ENCODE measurements around the gene CLASP1.
"Not testable (repeated sequence)": the region's sequence is repeated elsewhere in the genome, so short reads cannot be mapped to it uniquely, and the experiment has no call there.

The CLASP1 gene

DNA sequence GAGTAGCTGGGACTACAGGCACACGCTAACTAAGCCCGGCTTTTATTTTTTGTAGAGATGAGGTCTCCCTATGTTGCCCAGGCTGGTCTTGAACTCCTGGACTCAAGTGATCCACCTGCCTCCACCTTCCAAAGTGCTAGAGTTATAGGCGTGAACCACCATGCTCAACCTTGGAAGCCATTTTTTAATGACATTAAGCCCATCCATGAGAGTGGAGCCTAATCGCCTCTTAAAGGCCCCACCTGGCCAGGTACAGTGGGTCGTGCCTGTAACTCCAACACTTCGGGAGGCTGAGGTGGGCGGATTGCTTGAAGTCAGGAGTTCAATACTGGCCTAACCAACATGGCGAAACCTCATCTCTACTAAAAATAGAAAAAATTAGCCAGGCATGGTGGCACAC, 322.6 kb downstream of the CLASP1 start:
- DNase-seq (ENCODE audit: low spot score) = no peak

DNA sequence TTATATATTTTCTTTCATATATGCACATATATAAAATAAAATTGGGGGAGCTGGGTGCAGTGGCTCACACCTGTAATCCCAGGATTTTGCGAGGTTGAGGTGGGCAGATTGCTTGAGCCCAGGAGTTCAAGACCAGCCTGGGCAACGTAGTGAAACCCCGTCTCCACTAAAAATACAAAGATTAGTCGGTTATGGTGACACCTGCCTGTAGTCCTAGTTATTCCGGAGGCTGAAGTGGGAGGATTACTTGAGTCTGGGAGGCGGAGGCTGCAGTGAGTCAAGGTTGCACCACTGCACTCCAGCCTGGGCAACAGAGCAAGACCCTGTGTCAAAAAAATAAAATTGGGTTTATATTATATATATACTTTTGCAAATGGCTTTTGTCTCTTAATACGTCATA, 324.7 kb downstream of the CLASP1 start:
- no peak for DNase-seq (ENCODE audit: low spot score)

DNA sequence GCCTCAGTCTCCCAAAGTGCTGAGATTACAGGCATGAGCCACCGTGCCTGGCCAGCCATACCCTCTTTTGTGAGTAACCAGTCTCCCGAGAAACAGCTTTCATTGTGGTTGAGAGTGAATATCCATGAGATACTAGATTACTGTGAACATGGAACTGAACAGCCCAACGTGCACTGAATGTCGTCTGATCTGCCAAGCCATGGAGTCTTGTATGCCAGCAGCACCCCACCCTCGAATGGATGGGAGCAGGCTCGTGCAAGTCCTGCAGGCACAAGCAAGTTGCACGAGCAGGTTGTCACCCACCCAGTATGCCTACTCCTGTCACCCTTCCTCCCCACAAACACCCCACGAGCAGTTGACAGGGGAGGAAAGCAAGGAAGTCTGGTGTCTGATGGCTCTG, 327.8 kb downstream of the CLASP1 start:
- no peak for DNase-seq (ENCODE audit: low spot score)

DNA sequence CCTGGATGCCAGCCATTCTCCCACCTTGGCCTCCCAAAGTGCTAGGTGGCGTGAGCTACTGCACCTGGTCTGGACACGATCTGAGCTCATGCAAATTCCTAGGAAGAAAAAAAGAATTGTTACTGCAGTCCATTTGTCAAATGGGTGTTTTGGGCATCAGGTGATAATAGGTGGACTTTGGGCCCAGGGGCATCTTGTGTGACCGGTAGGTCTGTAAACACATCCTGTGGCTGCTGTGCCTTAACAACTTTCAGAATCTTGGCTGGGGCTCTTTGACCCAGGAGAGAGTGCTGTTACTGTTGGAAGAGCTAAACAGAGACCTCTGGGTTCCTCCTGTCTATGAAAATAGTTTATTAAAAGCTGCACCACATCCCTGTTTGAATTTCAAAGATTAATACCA, 329.3 kb downstream of the CLASP1 start:
- no peak for DNase-seq (ENCODE audit: low spot score)

DNA sequence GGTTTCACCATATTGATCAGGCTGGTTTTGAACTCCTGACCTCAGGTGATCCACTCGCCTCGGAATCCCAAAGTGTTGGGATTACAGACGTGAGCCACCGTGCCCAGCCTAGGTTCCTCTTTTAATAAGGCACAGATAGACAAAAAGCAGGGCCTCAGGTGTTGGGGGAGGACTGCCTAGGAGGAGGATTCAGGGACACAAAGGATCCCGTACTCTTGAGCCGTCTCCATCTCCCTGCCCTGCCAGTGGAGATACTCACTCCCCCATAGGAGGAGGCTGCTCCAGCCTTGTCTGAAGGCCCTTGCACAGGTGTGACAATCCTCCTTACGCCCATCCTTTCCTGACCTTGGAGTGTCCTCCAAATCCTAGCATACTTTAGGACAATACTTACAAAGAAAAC, 332.3 kb downstream of the CLASP1 start:
- DNase-seq (ENCODE audit: low spot score) = no peak

DNA sequence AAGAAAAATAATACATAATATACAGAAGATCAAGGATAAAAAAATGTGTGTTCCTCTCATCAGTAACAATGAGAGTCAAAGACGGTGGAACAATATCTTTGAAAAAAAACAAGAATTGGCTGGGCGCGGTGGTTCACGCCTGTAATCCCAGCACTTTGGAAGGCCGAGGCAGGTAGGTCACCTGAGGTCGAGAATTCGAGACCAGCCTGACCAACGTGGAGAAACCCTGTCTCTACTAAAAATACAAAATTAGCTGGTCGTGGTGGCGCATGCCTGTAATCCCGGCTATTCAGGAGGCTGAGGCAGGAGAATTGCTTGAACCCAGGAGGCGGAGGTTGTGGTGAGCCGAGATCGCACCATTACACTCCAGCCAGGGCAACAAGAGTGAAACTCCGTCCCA, 335.6 kb downstream of the CLASP1 start:
- DNase-seq (ENCODE audit: low spot score) = not testable (repeated sequence)

DNA sequence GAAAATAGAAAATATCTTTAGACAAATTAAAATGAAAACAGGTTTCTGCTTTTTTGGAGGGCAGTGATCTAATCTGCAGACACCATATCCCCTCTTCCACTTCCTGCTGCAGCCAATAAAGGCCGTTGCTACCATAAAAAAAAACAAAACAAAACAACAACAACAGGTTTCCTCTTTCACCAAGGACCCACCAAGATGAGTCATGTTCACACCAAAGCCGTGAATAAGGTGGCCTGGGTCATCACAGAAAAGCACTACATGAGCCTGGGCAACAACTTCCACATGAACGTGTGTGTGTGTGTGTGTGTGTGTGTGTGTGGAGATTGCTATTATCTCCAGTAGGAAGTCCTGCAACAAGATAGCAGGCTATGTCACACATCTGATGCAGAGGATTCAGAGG, 339.5 kb downstream of the CLASP1 start:
- no peak for DNase-seq (ENCODE audit: low spot score)

DNA sequence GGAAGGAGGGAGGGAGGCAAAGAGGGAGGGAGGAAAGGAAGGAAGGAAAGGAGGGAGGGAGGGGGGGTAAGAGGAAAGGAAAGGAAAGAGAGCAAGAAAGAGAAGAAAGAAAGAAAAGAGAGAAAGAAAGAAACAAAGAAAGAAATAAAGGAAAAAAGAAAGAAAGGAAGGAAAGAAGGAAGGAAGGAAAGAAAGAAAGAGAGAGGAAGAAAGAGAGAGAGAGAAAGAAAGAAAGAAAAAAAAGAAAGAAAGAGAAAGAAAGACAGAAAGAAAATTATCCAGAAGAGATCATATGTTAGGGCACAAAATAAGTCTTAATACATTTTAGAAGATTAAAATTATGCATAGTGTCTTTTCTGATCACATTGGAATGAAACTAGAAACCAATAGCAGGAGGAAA, 339.9 kb downstream of the CLASP1 start:
- no peak for DNase-seq (ENCODE audit: low spot score)

DNA sequence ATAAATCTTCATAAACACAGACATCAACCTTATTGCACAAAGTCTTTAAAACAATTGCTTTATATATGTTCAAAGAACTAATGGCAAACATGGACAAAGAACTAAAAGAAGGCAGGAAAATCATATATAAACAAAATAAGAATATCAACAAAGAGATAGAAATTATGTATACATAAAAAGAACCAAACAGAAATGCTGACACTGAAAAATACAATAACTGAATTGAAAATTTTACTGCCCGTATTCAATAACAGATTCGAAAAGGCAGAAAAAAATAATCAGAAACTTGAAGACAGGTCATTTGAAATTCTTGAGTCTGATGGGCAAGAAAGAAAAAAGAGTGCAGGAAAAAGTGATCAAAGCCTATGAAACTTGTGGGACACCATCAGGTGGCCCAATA, 342.2 kb downstream of the CLASP1 start:
- no peak for DNase-seq (ENCODE audit: low spot score)

DNA sequence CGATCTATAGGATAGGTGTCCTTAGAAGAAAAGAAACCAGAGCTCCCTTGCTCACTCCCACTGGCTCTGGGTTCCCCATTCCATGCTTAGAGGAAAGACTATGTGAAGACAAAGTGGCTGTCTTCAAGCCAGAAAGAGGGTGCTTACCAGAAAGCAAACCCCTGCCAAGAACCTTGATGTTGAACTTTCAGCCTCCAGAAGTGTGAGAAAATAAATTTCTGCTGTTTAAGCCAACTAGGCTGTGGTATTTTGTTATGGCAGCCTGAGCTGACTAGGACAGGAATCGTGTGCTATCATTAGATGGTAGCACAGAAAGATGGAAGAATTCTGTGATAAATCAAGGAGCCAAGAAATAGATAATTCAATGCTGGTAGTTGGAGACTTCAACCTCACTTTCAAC, 344.3 kb downstream of the CLASP1 start:
- no peak for DNase-seq (ENCODE audit: low spot score)

DNA sequence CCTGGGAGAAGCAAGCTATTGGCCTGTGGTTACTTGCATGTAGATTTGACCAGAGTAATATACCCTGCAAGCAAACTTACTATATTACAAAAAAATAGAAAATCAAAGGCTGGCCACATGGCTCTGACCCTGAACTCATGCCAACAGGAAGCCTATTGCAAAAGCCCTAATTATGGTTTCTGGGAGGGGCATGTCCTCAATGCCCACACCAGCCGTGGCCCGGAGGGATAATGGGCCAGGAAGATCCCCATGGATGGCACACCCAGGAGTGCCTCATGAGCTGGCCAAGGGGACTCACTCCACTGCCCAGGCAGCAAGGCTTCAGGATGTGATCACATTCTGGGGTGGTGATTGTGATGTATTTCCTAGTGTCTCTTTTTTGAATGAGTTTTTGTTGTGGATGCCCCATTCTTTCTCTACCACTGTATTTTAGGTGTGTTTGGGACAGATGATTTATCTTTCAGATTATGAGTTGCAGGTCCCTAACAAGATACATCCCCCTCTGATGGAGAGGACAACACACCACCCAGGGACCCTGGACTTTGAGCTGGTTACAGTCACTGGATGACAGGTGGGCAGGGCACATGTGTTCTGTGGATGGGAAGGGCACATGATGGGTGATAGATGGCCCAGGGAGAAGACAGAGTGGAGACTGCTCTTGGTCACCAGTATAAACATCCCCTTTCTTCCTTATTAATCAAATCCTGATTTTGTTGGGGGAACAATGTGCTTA, 345.6 kb downstream of the CLASP1 start:
- no peak for DNase-seq (ENCODE audit: low spot score)

DNA sequence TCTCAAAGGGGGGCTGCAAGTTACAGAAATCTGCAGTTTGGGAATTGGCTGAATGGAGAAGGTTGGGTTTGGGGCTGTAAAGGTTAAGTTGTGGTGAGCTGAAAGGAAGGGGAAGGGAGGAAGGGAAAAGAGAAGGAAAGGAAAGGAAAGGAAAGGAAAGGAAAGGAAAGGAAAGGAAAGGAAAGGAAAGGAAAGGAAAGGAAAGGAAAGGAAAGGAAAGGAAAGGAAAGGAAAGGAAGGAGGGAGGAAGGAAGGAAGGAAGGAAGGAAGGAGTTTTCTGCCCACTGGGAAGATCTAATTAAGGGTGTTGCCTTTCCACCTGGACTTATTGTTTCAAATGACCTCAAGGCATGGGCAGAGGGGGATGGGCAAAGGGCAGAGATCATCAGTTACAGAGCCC, 348.1 kb downstream of the CLASP1 start:
- not testable (repeated sequence) for DNase-seq (ENCODE audit: low spot score)

DNA sequence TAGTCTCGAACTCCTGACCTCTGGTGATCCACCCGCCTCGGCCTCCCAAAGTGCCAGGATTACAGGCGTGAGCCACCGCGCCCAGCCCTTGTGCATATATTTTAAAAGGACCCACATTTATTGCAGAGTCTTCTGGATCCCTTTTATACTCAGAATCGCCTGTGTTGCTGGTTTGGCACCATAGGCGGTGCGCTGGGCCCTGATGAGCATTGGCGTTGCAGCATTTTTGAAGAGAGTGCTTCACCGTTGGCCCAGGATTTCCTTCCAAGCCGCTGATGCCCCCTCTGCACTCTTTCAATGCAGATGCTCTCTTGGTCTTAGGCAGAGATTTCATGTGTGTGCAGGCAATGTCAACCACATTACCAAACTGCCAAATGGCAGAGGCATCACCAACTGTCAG, 350.8 kb downstream of the CLASP1 start:
- no peak for DNase-seq (ENCODE audit: low spot score)

DNA sequence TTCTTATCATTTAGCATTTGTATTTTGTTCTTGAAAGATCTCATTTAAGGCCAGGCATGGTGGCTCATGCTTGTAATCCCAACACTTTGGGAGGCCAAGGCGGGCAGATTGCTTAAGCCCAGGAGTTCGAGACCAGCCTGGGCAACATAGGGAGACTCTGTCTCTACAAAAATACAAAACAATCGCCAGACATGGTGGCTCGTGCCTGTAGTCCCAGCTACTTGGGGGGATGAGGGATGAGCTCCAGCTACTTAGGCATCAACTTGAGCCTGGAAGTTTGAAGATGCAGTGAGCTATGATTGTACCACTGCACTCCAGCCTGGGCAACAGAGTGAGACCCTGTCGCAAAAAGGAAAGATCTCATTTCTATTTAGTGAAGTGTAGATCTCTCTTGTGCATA, 351.4 kb downstream of the CLASP1 start:
- not testable (repeated sequence) for DNase-seq (ENCODE audit: low spot score)

DNA sequence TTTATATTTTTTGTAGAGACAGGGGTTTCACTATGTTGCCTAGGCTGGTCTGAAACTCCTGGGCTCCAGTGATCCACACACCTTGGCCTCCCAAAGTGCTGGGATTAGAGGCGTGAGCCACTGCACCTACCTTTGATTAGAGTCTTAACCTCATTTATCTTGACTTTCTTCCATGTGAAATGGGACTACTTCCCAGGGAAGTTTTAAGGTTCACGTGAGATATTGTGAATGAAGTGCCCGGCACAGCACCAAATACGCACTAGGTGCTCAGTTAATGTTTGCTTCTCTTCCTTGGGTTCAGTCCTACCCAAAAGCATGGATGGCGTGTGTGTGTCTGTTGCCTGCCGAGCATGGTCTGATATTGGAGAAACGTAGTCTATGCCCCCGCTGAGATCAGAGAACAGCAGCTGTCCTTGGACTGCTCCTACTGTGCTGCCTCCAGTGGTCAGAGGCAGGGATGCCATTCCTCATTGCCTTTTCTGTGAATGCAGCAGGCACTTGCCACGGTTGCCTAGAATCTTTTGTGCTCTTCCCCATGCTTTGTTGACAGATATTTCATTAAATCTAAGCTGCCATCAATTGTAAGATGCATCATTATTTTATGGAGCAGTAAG, 351.9 kb downstream of the CLASP1 start:
- DNase-seq (ENCODE audit: low spot score) = peak; percentile 41

DNA sequence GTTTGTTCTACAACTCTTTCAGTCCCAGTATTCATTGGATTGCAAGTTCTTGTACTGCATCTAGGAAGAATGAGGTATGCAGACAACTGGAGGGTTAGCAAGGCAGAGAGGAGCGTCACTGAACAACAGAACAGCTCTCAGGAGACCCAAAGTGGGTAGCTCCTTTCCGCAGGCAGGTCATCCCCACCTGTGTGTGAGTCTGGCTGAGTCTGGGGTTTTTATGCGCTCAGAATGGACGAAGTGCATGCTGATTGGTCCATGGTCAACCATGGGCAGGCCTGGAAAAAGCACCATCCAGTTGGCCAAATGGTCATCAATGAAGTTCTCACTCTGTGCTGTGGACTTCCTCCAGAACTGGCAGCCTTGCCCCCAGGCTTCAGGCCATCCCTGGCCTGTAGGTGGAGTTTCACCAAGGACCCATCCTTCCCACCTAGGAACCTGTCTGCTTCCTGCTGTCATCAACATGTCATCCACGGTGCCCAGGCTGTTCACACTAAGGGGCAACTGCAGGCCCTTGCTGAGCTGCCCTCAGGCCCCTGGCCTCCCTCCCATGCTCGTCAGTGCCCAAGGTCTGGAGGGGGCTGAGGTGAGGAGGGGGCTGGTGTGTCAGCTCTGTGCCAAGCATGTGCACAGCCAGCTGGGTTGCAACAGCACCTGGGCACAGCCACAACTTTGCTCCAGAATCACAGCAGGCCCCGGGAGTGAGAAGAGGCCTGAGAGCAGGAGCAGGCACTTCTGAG, 353.2 kb downstream of the CLASP1 start:
- DNase-seq (ENCODE audit: low spot score) = no peak

DNA sequence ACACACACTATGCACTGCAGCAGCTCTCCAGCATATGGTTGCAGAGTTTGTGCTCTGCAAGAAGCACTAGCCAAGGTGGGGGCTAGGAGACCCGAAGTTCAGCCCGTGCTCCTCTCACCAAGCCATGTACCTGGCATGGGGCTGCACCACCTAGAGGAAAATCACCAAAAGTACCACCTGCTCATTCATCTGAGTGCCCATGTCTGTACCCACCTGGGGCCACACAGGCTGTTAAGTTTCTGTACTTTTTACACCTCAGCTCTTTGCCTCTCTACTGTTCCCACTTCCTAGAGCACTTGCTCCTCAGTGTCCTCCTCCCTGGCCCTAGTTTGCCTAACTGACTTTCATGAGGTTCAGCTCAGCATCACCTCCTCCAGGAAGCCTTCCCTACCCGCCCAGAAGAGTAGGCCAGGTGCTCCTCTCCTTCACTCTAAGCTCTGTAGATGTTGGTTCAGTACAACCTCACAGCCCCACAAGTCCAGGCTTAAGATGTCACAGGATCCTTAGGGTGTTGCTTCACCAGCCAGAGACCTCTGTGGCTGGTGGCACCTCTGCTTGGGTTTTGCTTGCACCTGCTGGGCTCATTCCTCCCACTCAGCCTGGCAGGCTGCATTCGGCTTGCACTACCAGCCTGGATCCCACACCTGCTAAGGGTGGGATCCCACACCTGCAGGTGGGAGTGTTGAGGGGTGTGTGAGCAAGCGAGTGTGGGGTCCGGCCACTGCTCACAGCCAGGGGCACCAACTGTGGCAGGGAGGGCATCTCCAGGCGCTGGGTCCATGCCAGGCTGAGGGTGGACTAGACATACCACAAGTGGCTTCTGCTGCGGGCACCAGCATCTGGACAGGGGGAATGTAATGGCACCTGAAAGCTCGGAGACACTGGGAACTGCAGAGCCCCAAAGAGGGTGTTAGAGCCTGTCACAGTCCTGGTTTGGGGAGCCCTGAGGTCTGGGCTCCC, 354.1 kb downstream of the CLASP1 start:
- no peak for DNase-seq (ENCODE audit: low spot score)

DNA sequence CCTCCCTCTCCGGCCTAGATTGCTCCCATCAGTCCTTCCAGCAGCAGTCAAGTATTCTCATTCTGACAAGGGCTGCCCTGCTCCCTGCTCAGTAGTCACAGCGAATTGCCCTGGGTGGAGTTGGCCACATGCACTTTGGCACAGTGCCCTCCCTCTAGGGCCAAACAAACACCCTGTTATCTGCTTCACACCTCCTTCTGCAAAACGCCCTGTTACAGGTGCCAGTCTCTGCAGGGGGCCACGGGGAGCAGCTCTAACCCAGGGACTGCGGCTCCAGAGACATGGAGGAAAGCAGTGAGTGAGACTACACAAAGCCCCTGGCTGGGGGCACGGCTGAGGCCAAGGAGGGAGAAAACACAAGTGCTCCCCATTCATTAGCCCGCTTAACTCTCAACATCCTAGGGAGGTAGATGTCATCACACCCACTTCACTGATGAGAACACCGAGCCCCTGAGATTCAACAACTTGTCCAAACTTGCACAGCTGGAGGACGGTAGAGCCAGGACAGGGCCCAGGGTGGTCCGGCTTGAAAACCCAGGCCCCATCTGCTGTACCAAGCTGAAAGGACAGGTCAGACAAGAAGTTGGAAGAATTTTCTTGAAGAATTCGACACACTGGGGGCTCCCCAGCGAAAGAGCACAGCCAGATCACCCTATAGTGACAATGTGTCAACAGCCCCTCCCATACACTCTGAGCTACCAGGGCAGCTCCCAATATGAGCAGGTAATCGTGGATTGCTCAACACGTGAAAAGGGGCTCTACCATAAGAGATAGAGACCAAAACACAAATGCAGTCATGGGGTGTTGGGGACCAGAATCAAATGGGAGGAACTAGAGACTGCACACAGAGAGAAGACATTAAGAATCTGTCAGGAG, 355.6 kb downstream of the CLASP1 start:
- no peak for DNase-seq (ENCODE audit: low spot score)

DNA sequence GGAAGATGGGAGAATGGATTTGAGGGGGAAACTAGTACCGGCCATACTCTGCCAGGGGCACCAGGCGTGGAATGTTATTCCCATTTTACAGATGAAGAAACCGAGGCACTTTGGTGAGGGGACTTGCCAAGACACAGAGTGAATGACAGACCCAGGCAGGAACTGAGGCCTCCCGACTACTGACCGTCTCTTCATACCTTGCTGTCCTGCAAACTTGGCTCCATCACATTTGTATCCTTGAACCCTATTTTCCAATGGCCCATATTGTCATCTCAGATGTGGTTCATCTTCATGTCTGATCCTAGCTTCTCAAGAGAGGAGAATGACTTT, 358.0 kb downstream of the CLASP1 start:
- DNase-seq (ENCODE audit: low spot score) = no peak

DNA sequence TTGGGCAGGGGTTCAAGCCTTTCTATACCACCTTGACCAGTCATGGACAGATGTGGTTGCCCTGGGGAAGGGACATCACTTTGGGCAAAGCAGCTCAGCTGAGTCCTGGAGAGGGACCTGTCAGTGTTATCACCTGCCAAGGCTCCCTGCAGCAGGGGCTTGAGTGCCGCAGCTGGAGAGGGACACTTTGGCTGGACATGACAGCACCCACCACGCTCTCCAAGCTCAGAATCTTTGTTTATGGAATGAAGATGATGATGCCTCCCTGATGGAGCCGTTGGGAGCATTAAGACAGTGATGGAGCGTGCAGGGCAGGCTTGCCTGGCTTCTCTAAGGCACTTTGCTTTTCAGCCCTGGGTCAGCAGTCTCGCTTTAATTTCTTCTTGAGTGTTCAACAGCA, 360.0 kb downstream of the CLASP1 start:
- no peak for DNase-seq (ENCODE audit: low spot score)

All from SK-N-DZ (cell line).